Activated T-helper 1 cell treated with anti-CD3 and anti-CD28 coated beads, Interleukin-2, amount 50 U/mL, for 16 hours (primary cell): Measurements from ENCODE around the gene RNF2.

Experiments
- DNase-seq, 2 donors: peaks; one replicate each; pipeline ENCODE4 v3.0.0-alpha.2; 2020; ENCODE audit warnings: low read depth in 1 of 2, low spot score in 1 of 2

Gene RNF2

GRCh38 chr1:185091480-185091879 is 46.1 kb downstream of the RNF2 start:
- DNase-seq = no peak

DNA sequence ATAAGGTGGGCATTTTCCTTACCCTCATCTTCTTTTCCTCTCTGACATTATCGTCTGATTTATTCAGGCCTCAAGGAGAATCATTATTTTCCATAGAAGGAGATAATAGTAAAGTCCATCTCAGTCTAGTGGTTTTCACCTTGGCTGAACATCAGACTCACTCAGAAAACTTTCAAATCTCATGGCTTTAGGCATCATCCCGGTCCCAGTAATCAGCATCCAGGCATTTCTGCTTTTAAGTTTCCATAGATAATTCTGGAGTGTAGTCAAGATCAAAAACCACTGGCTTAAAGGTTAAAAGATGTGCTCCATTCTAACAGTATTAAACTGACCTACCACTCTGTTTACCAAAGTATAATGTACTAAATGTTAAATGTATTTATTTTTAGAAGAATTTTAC is 49.4 kb downstream of the RNF2 start:
- no peak for DNase-seq

DNA sequence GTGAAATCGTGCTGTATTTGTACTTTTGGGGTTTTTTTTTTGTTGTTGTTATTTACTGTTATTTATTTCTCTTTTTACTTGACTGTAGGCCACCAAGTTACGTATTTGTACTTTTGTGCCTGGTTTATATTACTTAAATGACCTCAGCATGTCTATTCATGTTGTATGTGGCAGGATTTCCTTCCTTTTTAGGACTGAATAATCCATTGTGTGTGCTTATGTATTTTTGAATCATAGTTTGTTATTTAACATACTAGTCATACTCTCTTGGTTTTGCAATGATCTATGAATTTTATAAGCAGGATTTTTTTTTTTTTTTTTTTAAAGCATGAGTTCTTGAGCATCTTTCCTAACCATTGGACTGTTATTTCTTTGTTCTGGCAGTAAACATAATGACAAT is 51.2 kb downstream of the RNF2 start:
- DNase-seq = no peak

DNA sequence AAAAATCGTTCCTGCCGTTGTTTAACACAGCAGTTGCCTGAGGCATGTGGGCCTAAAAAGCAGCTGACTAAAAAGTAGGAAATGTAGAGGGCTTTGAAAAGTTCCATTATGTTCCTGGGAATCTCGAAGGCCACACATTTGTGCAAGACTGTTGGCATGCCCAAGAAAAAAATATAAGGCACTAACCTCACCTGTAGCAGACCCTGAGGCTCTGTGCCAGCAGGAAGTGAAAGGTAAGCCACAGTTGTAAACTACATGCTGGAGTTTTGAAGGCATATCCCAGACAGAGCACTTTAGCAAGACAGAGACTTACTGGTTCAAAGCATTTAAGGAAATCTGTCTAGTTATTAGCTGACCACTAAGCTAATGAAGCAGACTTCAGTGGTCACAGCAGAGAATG is 58.7 kb downstream of the RNF2 start:
- no peak for DNase-seq

DNA sequence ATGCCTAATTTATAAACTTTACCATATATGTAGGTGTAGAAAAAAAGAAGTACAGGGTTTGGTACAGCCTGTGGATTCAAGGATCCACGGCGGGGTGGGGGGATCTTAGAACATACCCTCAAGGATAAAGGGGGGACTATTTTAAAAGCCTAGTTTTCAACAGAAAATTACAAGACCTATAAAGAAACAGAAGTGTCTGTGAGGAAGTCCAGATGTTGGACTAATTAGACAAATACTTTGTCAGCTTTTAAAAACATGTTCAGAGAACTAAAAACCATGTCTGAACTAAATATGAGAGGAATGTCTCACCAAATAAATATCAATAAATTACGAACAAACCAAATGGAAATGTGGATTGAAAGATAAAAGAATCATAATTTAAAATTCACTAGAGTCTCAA is 59.8 kb downstream of the RNF2 start:
- no peak for DNase-seq

DNA sequence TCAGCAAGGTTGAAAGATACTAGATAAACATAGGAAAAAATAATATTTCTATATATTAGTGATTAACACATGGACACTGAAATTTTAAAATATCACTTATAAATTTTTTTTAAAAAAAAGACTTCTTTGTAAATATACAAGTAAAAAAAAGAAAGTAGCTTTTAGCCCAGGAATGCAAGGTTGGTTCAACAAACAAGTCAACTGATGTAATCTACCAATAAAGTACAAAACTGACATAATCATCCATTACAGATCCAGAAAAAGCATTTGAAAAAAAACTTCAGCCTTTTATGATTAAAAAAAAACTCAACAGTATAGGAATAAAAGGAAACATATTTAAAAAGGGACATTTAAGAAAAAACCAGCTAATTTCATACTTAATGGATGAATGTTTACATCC is 63.0 kb downstream of the RNF2 start:
- DNase-seq = no peak

DNA sequence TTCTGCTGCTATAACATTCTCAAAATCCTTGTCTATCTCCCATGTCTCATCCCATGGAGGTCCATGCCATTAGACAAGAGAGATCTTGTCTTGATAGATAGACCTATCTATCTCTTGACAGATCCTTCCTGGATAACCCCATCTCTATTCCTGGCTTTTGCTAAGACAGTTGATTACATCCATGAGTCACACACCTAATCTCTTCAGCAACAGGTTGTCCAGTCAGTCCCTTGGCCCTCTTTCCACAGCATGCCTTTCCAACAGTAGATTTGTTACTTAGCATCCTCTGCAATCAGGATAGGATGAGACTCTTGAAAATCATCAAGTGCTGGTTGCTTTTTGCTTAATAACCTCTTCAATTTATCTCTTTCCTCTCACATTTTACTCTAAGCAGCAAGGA is 64.8 kb downstream of the RNF2 start:
- DNase-seq = no peak

- no peak for DNase-seq
Observed at GRCh38 chr1:185111873-185112272, 66.5 kb downstream of the RNF2 start.

DNA sequence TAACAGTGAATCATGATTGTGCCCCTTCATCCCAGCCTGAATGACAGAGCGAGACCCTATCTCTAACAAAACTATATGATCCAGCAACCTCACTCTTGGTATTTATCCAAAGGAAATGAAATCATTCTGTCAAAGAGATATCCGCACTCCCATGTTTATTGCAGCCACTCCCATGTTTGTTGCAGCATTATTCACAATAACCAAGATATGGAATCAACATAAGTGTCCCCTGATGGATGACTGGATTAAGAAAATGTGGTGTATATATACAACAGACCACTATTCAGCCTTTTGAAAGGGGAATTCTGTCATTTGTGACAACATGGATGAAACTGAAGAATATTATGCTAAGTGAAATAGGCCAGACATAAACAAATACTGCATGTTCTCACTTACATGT is 67.0 kb downstream of the RNF2 start:
- no peak for DNase-seq

- no peak for DNase-seq
Observed at GRCh38 chr1:185129708-185130107, 84.3 kb downstream of the RNF2 start.

DNA sequence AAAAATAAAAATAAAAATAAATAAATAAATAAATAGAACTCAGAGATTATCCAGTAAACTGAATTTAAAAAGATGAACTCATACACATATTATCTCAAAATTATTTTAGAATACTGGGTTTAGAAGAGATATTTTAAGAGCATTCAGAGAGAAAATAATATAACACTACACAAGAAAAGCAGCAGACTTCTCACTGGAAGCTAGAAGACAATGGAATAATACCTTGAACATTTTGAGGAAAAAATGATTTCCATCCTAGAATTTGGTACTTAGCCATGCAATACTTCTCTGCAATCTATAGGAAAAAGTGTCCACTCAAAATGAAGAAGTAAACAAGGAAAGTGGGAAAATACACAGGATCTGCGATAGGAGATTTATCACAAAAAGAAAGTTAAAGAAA is 87.2 kb downstream of the RNF2 start:
- no peak for DNase-seq

- DNase-seq = no peak
Observed at GRCh38 chr1:185137896-185138545, 92.7 kb downstream of the RNF2 start.

- DNase-seq = no peak
Observed at GRCh38 chr1:185139246-185139645, 93.9 kb downstream of the RNF2 start.

GRCh38 chr1:185144233-185144632 is 98.9 kb downstream of the RNF2 start:
- no peak for DNase-seq

DNA sequence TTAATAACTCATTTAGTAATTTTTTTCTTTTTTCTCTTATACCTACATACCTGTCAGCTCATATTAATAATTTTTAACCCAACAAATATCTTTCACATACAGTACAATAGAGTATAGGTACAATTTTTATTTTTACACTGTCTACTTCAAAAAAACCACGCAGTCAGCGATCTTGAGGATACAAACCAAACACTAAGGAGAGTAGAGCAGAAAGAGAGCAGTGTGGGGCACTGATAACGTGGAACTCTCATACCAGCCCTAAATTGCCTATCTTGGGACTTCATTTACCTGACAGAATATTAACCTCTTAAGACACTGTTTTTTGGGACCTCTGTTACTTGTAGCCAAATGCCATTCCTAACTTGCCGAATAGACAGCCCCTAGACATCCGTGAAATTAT is 105.9 kb downstream of the RNF2 start:
- no peak for DNase-seq
